ENCODE measurements around the gene SRP14.

Gene SRP14

DNA sequence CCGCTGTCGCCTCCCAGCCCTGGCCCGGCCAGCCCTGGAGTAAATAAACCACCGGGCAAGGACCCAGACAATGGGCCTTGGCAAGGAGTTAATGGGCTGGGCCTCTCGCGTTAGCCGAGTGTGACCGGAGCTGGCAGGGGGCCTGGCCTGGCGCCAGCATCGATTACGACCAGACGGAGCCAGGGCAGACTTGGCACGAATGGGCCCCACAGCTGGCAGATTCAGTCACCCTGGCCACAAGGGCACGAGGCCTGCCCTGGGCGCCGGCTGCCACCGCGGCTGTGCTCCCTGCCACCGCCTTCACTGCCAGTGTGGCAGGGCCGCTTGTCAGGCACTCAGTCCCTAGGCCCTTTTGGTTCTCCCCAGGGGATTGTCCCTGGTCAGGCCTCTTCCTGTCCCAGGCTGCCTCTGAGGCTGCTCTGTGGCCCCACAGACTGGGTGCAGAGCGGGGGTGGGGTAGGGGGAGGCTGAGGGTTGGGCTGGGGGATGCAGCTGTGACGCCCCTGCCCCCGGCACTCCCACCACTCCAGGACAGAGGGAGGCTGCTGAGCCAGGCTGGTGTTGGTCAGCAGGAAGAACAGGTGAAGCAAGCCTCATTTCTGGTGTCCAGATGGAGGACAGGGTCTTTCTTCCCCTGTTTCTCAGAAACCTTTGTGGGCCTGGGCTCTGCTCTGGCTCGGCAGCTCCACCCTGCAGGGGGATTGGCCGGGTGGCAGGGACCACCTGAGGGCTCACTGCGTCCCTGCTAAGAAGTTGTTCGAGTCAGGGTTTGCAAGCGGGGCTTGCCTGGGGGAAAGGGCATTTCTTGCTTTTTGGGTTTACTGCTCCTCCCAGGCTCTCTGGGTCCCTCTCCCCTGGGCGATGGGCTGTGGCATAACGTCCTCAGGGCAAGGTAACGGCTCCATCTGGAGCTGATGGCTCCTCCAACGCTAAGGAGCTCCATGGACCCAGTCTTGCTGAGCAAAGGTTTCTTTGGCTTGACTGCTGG, 30.5 kb upstream of the SRP14 start:
- DNase-seq (ENCODE audit: insufficient read length, low spot score) (no peak), FAIRE-seq (peak; percentile 59)

- DNase-seq (ENCODE audit: insufficient read length, low spot score) (no peak), FAIRE-seq (no peak)
Observed at GRCh38 chr15:40067921-40068624, 29.1 kb upstream of the SRP14 start.

DNA sequence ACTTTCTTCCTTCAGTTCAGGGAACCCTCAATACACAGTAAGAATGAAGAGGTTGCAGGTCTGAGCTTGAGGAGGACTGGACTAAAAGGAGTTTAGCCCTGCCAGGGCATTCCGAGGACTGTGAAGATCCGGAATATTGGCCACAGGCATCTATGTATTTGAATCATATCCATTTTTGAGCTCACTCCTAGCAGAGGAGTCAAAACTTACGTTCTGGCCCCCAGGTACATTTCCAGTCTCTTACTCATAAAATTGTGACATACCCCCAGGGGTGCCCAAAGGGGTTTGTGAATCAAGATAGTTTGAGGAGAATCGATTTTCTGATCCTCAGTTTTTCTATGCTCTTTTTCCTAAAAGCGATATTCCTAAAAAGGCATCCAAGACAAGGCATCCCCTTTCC, 27.6 kb upstream of the SRP14 start:
- DNase-seq (ENCODE audit: insufficient read length, low spot score), result no peak
- no peak for FAIRE-seq

- DNase-seq (ENCODE audit: insufficient read length, low spot score) (no peak), FAIRE-seq (no peak)
Observed at GRCh38 chr15:40065166-40065565, 26.2 kb upstream of the SRP14 start.

DNA sequence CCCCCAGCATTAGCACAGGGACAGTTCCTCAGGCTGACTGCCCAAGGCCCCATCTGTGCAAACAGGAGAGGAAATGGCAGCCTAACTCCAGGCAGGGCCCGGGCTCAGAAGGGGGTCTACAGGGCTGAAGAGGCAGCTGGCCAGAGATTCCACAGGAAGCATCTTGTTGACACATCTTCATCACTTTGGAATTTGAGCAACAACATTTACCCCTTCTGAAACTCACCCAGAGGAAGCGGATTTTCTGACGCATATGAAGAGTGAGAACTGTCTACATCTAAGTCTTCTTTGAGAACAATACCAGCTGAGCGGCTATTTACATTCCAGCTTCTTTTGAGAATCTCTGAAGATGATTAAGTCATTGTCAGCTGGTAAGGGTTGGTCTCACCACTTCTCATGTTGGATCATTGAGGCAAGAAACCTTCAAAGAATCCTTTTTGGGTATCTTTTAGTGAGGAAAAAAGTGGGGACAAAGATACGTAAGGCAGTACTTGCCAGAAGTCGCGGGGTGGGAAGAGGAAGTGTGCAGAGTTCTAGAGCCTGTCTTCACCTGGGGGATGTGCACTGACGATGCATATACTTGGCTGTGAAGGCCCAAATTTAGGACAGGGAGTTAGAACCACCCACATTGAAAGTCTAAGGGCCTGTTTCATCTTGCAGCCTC, 25.4 kb upstream of the SRP14 start:
- FAIRE-seq, result peak; percentile 98

GRCh38 chr15:40063563-40064011, 24.6 kb upstream of the SRP14 start:
- FAIRE-seq, result no peak
- DNase-seq (ENCODE audit: insufficient read length, low spot score), result no peak

More for the DNA sequence above, 25.4 kb upstream of the SRP14 start:
- no peak for DNase-seq (ENCODE audit: insufficient read length, low spot score)

GRCh38 chr15:40062816-40063562, 24.0 kb upstream of the SRP14 start:
- DNase-seq (ENCODE audit: insufficient read length, low spot score), result no peak
- FAIRE-seq, result no peak

- DNase-seq (ENCODE audit: insufficient read length, low spot score), result no peak
- peak; percentile 99 for FAIRE-seq
Observed at GRCh38 chr15:40061212-40061901, 22.4 kb upstream of the SRP14 start.

GRCh38 chr15:40060236-40060961, 21.4 kb upstream of the SRP14 start:
- FAIRE-seq (no peak), DNase-seq (ENCODE audit: insufficient read length, low spot score) (no peak)

GRCh38 chr15:40059821-40060220, 20.8 kb upstream of the SRP14 start:
- no peak for DNase-seq (ENCODE audit: insufficient read length, low spot score)
- FAIRE-seq, result peak; percentile 44

DNA sequence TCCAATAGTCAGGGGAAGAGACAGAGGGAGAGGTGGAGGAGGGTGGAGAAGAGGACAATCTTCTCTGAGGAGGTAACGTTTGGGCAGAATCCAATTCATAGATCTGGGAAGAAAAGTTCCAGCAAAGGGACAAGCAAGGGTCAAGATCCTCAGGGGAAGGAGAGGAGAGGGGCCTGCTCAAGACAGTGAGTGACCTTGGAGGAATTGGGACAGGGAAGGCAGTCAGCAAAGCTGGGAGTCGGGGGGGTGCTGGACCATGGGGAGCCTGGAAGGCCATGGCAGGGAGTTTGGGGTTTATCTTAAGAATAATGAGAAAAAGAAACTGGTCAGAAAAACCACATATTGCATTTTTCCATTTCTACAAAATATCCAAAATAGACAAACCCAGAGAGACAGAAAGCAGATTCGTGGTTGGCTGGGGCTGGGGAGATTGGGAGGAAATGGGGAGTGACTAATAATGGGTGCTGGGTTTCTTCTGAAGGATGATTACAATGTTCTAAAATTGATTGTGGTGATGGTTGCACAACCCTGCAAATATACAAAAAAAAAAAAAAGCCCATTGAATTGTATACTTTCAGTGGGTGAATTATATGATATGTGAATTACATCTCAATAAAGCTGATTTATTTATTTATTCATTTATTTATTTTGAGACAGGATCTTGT, 19.6 kb upstream of the SRP14 start:
- FAIRE-seq, result peak; percentile 78

DNA sequence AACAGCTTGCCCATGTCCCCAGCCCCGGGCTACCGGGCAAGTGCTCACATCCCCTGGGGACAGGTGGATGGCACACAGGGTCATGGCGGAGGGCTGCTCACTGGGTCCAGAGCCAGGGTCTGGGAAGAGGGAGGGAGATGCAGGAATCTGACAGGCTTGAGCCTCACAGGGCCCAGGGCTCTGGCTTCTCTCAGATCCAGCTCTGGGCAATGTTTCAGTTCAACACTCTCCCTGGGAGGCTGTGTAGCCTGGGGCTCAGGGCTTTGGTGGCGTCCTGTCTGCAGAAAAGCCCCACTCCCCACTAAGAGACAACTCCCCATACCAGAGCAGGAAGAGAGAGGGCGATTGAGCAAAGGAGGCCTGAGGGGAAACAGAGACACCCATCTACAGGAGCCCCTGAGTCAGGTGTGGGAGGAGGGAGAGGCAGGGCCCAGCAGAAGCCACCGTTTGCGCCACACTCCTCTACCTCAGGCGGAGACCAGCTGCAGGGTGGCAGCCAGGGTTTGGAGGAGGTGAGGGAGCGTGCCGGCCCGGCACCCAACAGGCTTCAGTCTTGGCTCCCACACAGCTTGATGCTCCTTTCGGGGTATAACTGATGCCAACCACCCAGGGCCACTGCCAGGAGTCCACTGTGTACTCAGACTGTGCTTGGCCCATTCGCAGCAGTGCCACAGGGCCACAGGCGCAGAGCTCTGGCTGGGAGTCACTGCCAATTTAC, 16.8 kb upstream of the SRP14 start:
- FAIRE-seq (no peak), DNase-seq (ENCODE audit: insufficient read length, low spot score) (no peak)

More for the DNA sequence above, 19.6 kb upstream of the SRP14 start:
- DNase-seq (ENCODE audit: insufficient read length, low spot score), result no peak

- DNase-seq (ENCODE audit: insufficient read length, low spot score) (no peak), FAIRE-seq (peak; percentile 99)
Observed at GRCh38 chr15:40054855-40055575, 16.0 kb upstream of the SRP14 start.

DNA sequence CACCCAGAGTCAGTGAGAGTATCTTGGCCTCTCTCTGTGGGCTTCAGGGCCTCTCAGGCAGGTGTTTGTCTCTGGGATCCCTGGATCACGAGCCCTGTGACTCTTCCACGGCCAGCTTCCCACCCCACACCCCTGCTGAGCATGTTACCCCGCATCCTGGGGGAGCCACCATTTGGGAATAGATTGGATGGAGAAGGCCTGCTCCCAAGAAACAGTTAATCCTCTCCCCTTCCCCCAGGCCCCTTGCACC, 15.5 kb upstream of the SRP14 start:
- DNase-seq (ENCODE audit: insufficient read length, low spot score), result no peak
- FAIRE-seq, result no peak

- FAIRE-seq (peak; percentile 48), DNase-seq (ENCODE audit: insufficient read length, low spot score) (no peak)
Observed at GRCh38 chr15:40053831-40054604, 15.0 kb upstream of the SRP14 start.

- no peak for FAIRE-seq
- no peak for DNase-seq (ENCODE audit: insufficient read length, low spot score)
Observed at GRCh38 chr15:40053079-40053830, 14.3 kb upstream of the SRP14 start.

Measured in GM19239 (cell line).